ENCODE results near the gene MTOR.

GRCh38 chr1:11157394-11157793, 105.0 kb downstream of the MTOR start:
- TF ChIP-seq CTCF (IDR thresholded peaks at IDR 0.05) (no peak), EP300 (IDR thresholded peaks at IDR 0.05) (no peak), POLR2A (IDR thresholded peaks at IDR 0.05) (no peak), POLR2AphosphoS5 (IDR thresholded peaks at IDR 0.05) (no peak)
